ENCODE measurements around the gene HSBP1L1. TPM values are rescaled to one million over a fixed set of nuclear protein-coding genes. Genes with fewer than 3 reads are reported as not detected.

HSBP1L1 gene
- total RNA-seq, 4 donors from 2014 or later, result 34.7 to 77.3 (median 62.2) TPM

- 89 to 91% methylated on average over 23 of the region's 23 CpGs for WGBS, 2 donors
- intact Hi-C loops (cut with DNase I; ENCODE audit: low total_unique reads), result no loop called here
- peak in 1 of 2 donors; percentile 73 for DNase-seq (ENCODE audit: low spot score in 2 of 2)
- no peak overlapping the region for H3K4me3 ChIP-seq (ENCODE audit: low read depth, poor library complexity, severe bottlenecking)
- no peak for TF ChIP-seq CTCF (IDR thresholded peaks at IDR 0.05)
These were observed 15.6 kb upstream of the HSBP1L1 start for GRCh38 chr18:79948719-79949411.

GRCh38 chr18:79949697-79950487 is 14.6 kb upstream of the HSBP1L1 start:
- WGBS, 2 donors, result 53% methylated on average over 12 of the region's 12 CpGs
- no peak overlapping the region for H3K4me3 ChIP-seq (ENCODE audit: low read depth, poor library complexity, severe bottlenecking)
- intact Hi-C loops (cut with DNase I; ENCODE audit: low total_unique reads), result loop anchor here (2.0 kb wide), 1 partner anchor 39 kb away; the partner anchor contains the start of gene TXNL4A
- TF ChIP-seq POLR2A (IDR thresholded peaks at IDR 0.05) (no peak), CTCF (IDR thresholded peaks at IDR 0.05) (no peak)
- DNase-seq (ENCODE audit: low spot score in 2 of 2), result peak in 1 of 2 donors; percentile 85

- 6 to 7% methylated on average over 21 to 26 of the region's 81 CpGs for whole genome bisulfite sequencing, 2 donors
- peak in 1 of 2 donors; percentile 91 for DNase-seq (ENCODE audit: low spot score in 2 of 2)
These were observed 13.7 kb upstream of the HSBP1L1 start for GRCh38 chr18:79950515-79951341.

GRCh38 chr18:79951545-79952455 is 12.6 kb upstream of the HSBP1L1 start, which contains the start of gene SLC66A2:
Gene SLC66A2, minus strand, starts transcription at chr18:79951653. Its CDS starts 727 bp downstream, at chr18:79950926.
- DNase-seq (ENCODE audit: low spot score in 2 of 2), result peak; percentile 90 to 98
- WGBS, 2 donors, result 0 to 1% methylated on average over 43 to 75 of the region's 126 CpGs
- TF ChIP-seq POLR2A (IDR thresholded peaks at IDR 0.05), result no peak
- TF ChIP-seq CTCF (IDR thresholded peaks at IDR 0.05), result no peak
- intact Hi-C loops (cut with DNase I; ENCODE audit: low total_unique reads), result loop anchor here (2.0 kb wide), 1 partner anchor 37 kb away; the partner anchor contains the start of gene TXNL4A
- H3K4me3 ChIP-seq (ENCODE audit: low read depth, poor library complexity, severe bottlenecking), result peak within 1 kb of the TSS; percentile 84

More at GRCh38 chr18:79950515-79951341, 13.7 kb upstream of the HSBP1L1 start:
- no peak for TF ChIP-seq POLR2A (IDR thresholded peaks at IDR 0.05)
- peak overlapping the region; percentile 84 for H3K4me3 ChIP-seq (ENCODE audit: low read depth, poor library complexity, severe bottlenecking)
- intact Hi-C loops (cut with DNase I; ENCODE audit: low total_unique reads), result loop anchor here (2.0 kb wide), 1 partner anchor 38 kb away; the partner anchor contains the start of gene TXNL4A

- DNase-seq (ENCODE audit: low spot score in 2 of 2), result peak in 1 of 2 donors; percentile 84
- H3K4me3 ChIP-seq (ENCODE audit: low read depth, poor library complexity, severe bottlenecking), result peak overlapping the region; percentile 66
- intact Hi-C loops (cut with DNase I; ENCODE audit: low total_unique reads), result no loop called here
- no peak for TF ChIP-seq CTCF (IDR thresholded peaks at IDR 0.05)
- TF ChIP-seq POLR2A (IDR thresholded peaks at IDR 0.05), result no peak
- WGBS, 2 donors, result 33 to 53% methylated on average over 33 to 42 of the region's 43 CpGs
These were observed 11.9 kb upstream of the HSBP1L1 start for GRCh38 chr18:79952456-79952995.
